ENCODE results near the gene PDE1C. TPM values are rescaled to one million over a fixed set of nuclear protein-coding genes. Genes with fewer than 3 reads are reported as not detected.

Gene PDE1C
- 32.4 and 50.1 TPM in 2 replicates for total RNA-seq (2014; rRNA removed; shearing (Covaris generic); ENCODE audit: low replicate concordance)

DNA sequence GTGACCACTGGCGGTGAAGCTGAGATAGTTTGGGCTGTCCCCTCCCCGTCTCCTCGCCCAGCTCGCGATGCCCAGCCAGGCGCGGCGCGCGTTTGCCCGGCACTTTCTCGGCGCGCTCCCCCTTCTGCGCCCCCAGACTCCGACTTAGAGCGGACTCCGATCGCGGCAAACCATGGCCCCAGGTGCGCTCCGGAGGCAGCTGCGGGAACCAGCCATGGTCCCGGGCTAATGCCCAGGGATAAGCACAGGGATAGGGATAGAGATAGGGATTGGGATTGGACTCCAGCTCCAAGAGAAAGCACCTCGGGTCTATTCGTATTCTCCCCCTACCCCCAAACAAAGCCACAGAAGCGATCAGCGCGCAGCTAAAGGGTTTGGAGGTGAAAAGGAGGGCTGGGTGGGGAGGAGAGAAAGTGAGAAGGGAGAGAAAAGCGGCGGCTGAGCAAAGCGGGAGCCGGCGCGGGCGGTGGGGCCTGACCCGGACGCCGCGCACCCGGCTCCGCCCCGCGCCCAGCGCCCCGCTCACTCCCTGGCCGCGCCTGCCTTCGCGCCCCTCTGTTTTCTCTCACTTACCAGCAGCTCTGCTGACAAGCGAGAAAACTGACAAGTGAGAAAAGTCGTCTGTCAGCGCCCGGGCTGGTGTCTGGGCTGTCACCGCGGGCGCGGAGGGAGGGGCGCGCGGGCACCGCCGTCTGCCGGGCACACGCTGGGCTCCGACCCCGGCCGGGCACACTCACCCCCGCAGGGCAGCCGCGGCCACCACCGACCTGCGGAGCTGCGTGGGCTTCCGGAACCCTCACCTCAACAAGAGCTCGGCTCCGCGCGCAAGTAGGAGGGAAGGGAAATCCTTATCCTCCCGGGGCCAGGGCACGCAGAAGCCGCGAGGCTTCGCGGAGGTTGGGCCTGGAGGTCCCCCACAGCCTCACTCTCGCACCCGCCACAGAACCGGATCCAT, at the start of gene PDE1C:
TSS of gene PDE1C (minus strand) at position 2 of the 955 bp plus-strand sequence.
- Histone ChIP-seq H3K36me3 (peaks cover 19% of the 10 kb centered on the region), H3K9me3 (no peaks in the 10 kb centered on the region), H3K4me3 (peak within 1 kb of the TSS; percentile 62), H3K27me3 (no peaks in the 10 kb centered on the region)
- DNase-seq: peak; percentile 56

DNA sequence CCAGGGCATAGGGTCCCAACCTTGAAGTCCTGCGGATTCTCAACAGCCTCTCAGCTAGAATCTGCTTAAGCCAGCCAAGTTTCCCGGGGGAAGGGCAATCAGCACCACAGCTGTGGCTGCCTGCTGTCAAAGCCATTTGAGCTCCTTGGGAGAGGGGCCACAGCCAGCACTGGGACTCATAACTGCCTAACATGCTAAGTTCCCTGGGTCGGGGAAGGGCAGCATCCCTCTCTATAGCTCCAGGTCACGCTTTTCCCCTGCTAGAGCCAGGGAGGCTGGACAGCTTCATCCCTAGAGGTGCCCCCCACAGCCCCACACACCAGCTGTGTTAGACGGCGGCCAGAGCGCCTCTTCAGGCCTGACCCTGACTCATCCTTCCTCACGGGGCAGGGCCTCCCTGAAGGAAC, 49.6 kb upstream of the PDE1C start:
- no peaks in the 10 kb centered on the region for H3K27me3 ChIP-seq
- no peak for DNase-seq
- H3K36me3 ChIP-seq: no peaks in the 10 kb centered on the region
- H3K4me3 ChIP-seq: no peak overlapping the region
- peaks cover 12% of the 10 kb centered on the region for H3K9me3 ChIP-seq

DNA sequence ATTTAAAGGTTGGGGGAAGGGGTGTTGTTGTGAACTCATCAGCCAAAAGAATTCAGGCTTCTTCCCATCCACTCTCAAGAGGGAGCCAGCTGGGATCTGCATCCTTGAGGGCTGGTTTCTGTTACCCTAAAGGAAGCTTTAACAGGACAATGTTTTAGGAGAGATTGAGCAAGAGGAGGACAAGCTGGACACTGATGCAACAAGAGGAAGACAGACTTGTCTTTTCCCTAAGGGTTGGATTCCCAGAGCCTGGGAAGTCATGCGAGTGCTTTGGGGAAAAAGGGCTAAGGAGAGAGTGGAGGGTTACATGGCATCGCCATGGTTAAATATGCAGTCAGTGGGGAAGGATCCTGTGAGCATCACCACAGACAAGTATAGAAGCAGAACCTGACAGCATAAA, 47.6 kb upstream of the PDE1C start:
- H3K4me3 ChIP-seq: no peak overlapping the region
- no peaks in the 10 kb centered on the region for H3K27me3 ChIP-seq
- H3K36me3 ChIP-seq: no peaks in the 10 kb centered on the region
- DNase-seq: no peak
- peaks cover 11% of the 10 kb centered on the region for H3K9me3 ChIP-seq

DNA sequence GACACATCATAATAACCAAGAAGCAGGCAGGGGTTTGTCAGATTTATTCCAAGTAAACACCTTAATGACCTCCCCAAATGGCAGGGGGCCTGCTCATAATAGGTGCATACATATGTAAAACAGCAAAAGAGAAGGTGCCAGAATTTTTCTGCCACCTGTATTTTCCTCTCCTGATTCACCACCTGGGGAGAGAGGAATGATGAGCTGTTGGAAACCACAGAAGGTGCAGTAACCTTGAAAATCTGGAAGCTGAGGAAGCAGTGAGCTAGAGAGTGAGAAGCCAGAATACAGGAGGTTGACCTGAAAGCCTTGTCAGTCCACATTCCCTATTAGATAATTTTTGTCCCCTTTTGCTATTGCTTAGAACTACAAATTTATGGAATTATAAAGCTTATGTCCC, 46.2 kb upstream of the PDE1C start:
- H3K27me3 ChIP-seq: no peaks in the 10 kb centered on the region
- no peak overlapping the region for H3K4me3 ChIP-seq
- no peak for DNase-seq
- peaks cover 17% of the 10 kb centered on the region for H3K9me3 ChIP-seq
- H3K36me3 ChIP-seq: no peaks in the 10 kb centered on the region

DNA sequence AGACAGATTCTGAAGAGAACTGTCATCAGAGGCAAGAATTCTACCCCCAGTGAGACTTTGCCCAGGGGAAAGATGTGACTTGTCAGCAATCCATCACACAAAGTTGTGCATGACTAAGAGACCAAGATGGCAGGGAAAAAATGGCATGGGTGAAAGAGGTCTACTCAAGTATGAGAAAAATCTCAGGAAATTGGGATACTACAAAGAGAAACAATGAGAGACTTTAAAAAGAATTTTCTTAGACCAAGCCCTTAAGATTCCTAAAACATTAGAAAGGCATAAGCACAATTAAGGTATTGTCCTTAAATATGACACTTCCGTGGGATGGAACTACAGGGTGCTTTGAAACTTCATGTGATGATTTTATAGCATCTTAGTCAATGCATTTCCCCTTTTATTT, 45.6 kb upstream of the PDE1C start:
- H3K36me3 ChIP-seq: no peaks in the 10 kb centered on the region; the same call in 1 of the 2 replicates
- H3K27me3 ChIP-seq: no peaks in the 10 kb centered on the region
- peaks cover 16% of the 10 kb centered on the region for H3K9me3 ChIP-seq
- no peak for DNase-seq
- no peak overlapping the region for H3K4me3 ChIP-seq

DNA sequence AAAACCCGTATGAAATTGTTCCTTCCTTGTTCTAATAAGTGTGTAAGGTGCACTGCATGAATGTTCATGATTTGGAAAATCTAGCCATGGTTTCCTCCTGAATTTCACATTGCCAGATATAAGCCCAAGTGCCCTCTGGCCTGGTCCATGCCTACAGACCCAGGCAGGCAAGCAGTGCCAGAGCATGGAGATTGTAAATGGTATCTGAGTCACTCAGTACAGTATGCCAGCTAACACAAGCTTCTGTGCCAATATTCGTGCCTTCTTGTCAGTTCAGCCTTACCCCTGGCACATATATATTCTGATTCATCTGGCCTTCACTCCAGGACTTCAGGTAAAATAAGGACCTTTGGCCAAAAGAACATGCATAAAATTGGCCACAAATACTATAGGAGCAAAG, 38.4 kb upstream of the PDE1C start:
- DNase-seq: peak; percentile 91
- Histone ChIP-seq H3K9me3 (peaks cover 19% of the 10 kb centered on the region), H3K36me3 (peaks cover 5% of the 10 kb centered on the region), H3K4me3 (no peak overlapping the region), H3K27me3 (no peaks in the 10 kb centered on the region)

DNA sequence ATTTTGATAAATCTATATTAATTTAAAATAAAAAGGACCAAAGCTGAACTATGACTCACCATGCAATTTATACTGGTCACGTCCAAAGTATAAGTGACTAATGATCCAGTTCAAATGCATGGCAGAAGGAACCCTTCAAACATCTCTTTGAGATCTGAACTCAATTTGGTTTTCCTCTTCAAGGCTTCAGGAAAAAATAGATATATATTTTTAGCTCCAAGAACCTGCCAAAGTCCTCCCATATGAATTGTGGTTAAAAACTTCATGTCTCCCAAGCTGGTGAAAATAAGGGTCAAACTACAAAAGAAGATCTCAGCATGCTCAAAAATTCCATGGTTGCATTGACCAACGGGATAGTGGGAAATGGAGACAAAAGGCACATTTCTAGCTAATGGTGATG, 34.6 kb upstream of the PDE1C start:
- H3K9me3 ChIP-seq: peaks cover 11% of the 10 kb centered on the region
- no peaks in the 10 kb centered on the region for H3K27me3 ChIP-seq
- H3K36me3 ChIP-seq: peaks cover 5% of the 10 kb centered on the region; the same call in 1 of the 2 replicates
- no peak for DNase-seq
- H3K4me3 ChIP-seq: no peak overlapping the region

DNA sequence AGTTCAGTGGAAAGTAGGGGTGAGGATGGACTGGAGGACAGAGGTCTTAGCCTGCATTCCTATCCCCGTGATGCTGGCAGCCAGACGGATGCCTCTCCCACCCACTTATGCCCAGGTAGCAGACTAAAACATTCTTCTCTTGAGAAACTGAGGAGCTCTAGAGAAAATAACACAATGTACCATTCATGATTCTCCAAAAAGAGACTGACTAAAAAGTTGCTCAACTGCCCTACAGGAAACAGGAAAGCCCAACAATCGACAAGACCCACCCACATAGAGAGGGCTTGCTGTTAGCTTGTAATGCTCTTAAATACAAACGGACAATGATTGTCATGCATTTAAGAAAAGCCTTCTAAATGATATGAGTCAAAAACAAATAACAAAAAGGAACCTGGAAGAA, 33.2 kb upstream of the PDE1C start:
- Histone ChIP-seq H3K27me3 (no peaks in the 10 kb centered on the region), H3K9me3 (peaks cover 11% of the 10 kb centered on the region), H3K36me3 (peaks cover 5% of the 10 kb centered on the region; the same call in 1 of the 2 replicates), H3K4me3 (no peak overlapping the region)
- DNase-seq: no peak

DNA sequence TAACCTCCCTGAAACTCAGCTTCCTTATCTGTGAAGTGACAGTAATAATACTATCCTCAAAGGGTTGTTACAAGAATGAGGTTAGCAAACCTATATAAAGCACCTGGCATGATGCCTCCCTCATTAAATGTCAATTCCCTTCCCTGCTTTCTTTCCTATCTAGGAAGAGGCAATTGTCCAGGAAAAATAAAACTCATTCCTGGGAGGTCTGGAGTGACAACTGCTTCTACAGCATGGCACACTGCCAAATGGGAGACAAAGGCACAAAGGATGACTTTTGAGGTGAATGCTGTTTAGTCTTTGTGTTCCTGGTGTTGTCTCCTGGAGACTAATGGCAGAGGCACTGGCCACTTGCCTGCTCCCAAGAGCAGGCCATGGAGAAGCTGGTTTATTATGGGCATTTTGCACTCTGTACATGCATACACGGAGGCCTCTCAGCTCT, 32.2 kb upstream of the PDE1C start:
- Histone ChIP-seq H3K36me3 (peaks cover 3% of the 10 kb centered on the region; the same call in 1 of the 2 replicates), H3K4me3 (no peak overlapping the region), H3K9me3 (peaks cover 9% of the 10 kb centered on the region), H3K27me3 (no peaks in the 10 kb centered on the region)
- DNase-seq: no peak

DNA sequence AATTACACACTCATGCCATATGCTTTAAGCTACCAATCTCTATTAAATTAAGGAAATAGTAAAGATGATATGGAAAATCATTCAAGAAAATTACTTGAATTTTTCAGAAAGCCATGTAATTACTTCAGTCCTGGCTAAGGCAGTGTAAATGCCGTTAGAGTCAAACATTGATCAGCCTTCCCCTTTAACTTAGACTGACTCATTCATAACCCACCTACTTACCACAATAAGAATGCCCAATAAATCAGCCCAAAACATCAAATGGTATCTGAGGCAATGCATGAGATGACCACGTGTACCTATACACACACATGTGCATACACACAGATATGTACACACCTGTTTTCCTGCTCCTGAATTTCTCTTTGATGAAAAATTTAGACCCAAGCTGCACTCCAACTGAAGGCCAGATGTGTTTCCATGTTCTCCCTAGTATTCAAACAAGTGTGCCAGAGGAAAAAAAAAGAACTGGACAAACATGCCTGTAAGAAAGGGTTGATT, 30.2 kb upstream of the PDE1C start:
- Histone ChIP-seq H3K27me3 (no peaks in the 10 kb centered on the region), H3K9me3 (peaks cover 5% of the 10 kb centered on the region; the same call in 1 of the 2 replicates), H3K4me3 (no peak overlapping the region), H3K36me3 (peaks cover 3% of the 10 kb centered on the region; the same call in 1 of the 2 replicates)
- DNase-seq: no peak

DNA sequence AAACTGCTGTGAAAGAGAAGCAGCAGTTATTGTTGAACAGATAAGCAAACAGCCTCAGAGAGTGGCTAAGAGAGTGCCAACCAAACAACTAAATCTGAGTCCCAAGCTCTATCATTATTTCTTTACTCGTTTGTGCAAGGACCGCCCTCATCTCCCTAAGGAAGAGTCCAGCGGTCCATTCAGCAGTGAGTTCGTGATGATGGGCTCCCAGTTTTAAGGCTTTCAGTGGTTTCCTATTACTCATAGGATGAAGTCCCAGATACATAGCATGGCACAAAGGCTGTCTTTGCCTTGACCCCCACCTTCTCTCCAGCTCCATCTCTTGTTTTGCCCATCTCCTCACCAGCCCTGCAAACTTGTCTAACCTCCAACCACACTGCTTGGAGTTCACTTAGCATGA, 24.3 kb upstream of the PDE1C start:
- Histone ChIP-seq H3K9me3 (no peaks in the 10 kb centered on the region), H3K36me3 (no peaks in the 10 kb centered on the region), H3K4me3 (no peak overlapping the region), H3K27me3 (no peaks in the 10 kb centered on the region)
- no peak for DNase-seq

DNA sequence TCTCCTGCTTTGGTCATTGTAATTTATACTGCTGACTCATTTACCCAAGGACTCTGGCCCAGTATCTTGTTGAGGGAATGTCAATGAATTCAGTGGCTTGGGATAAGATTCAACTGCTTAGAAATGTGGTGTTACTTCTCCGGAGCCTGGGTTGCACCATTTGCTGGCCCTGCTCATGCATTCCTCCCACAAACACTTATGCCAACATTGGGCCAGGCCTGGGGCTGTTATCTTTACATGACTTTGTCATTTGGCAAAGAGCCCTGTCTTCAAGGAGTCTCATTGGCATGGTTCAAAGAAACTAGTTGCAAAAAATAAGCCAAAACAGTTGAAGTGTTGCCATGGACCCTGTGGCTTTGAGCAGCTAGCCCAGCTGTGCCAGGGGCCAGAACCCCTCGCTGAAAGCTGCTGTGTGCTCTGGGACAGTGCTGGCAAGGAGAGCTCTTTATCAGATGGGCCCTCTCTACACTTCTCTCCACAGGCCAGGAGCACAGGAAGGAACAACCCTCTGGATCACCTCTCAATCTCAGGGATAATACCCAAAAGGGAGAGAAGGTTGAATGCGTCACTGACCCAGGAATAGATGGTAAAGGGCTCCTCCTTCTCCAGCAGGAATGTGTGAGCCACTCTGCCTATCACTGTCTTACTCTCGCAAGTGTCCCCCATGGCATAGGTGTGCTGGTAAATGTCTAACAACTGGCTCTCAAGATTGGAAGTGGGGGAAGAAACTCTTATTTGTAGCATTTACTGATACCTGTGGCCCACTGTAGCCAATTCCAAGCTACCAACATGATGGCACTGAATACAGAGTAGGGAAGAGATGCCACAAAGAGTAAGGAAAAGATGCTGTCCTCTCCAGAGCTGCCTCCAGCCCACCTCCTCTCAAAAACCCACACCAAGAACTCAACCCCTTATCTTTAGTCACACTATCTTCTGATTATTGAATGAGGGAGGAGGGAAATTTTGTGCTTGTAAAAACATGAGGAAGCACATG, 23.5 kb upstream of the PDE1C start:
- no peak overlapping the region for H3K4me3 ChIP-seq
- H3K36me3 ChIP-seq: no peaks in the 10 kb centered on the region
- no peaks in the 10 kb centered on the region for H3K27me3 ChIP-seq
- no peaks in the 10 kb centered on the region for H3K9me3 ChIP-seq
- peak; percentile 97 for DNase-seq

DNA sequence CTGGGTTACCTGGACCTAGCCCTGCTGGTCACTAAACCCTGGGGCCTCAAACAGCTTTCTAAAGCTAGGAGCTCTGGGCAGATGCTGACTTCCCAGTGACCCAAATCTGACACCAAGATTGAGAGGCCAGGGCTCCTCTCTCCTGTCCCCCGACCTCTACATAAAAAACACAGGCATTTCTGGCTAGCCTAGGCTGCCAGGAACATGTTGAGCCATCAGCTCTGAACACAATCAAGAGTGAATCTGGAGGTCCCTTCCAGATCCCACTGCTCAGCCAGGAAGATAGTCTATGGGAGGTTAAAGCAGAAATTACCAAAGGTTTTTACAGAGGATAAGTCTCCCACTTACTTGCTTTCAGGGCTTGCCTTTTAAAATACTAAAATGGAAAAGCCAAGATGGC, 22.1 kb upstream of the PDE1C start:
- no peaks in the 10 kb centered on the region for H3K9me3 ChIP-seq
- H3K4me3 ChIP-seq: no peak overlapping the region
- H3K27me3 ChIP-seq: no peaks in the 10 kb centered on the region
- DNase-seq: no peak
- H3K36me3 ChIP-seq: no peaks in the 10 kb centered on the region

DNA sequence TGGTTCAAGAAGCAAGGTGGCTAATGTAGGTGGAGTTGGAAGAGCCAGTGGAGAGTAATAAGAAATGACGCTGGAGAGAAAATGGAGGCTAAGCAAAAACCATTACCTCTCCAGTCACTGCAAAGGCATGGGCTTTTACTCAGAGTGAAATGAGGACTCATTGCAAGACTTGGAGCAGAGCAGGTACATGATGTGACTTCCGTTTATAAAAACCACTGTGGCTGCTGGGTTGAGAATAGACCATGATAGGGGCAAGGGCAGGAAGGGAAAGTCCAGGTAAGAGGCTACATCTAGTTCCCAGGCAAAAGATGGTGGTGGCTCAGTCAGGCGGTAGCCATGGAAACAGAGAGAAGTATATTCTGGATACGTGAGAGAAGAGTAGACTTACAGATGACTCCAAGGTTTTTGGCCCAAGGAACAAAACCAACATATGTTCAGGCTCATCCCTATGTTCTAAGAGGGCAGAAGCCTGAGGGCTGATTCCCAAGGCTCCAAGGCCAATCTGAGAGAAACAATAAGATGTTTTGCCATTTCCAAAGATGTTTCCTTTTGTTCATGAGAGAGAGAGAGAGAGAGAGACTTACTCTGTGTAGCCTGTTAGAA, 21.5 kb upstream of the PDE1C start:
- no peak for DNase-seq
- no peaks in the 10 kb centered on the region for H3K9me3 ChIP-seq
- H3K36me3 ChIP-seq: no peaks in the 10 kb centered on the region
- no peaks in the 10 kb centered on the region for H3K27me3 ChIP-seq
- H3K4me3 ChIP-seq: no peak overlapping the region

DNA sequence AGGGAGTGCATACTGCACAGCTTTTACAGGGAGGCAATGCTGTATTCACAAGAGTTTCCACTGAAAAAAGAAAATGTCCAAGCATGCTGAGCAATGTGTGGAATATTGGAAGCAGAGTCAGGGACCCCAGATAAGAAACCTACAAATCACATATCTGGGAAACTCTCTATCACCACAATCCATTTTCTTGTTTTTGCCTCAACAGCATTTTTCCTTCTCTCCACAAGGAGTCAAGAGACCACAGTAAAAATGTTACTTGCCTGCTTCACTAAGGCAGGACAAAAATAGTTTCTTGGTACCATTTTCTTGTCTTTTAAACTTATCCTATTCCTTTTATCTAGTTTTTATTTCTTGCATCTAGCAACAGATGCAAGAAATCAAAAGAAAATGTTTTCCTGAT, 19.5 kb upstream of the PDE1C start:
- Histone ChIP-seq H3K36me3 (no peaks in the 10 kb centered on the region), H3K9me3 (no peaks in the 10 kb centered on the region), H3K4me3 (no peak overlapping the region), H3K27me3 (no peaks in the 10 kb centered on the region)
- no peak for DNase-seq

DNA sequence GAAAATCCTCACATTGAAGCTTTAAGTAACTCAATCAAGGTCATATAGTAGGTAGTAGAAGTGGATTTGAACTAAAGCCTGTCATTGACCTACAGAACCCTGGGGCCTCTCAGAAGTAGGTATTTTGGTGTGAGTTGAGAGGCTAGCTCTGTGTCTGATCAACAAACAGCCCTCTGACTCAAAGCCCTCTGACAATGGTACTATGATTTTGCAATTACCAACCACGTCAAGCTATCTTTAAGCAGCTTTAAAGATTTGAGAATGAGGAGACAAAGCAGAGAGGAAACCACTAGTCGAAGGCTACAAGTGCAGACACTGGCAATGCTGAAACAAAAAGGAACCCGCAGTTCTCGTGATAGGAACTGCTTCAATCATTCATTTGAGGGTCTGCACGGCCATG, 19.0 kb upstream of the PDE1C start:
- H3K4me3 ChIP-seq: no peak overlapping the region
- H3K27me3 ChIP-seq: no peaks in the 10 kb centered on the region
- no peak for DNase-seq
- no peaks in the 10 kb centered on the region for H3K36me3 ChIP-seq
- H3K9me3 ChIP-seq: no peaks in the 10 kb centered on the region
